H9 (cell line): ENCODE data around the gene SLC15A5. TPM values are rescaled to one million over a fixed set of nuclear protein-coding genes. Genes with fewer than 3 reads are reported as not detected.

Experiments
- DNase-seq: peaks from one replicate; pipeline ENCODE4 v3.0.0-alpha.2; 2017
- H2AFZ ChIP-seq: one replicate; pipeline ENCODE4 v1.6.1; 2013; ENCODE audit warnings: mild to moderate bottlenecking, low read length, control low read depth, moderate library complexity
- H2AK5ac ChIP-seq: 2 replicates; pipeline ENCODE4 v1.6.1; 2013; ENCODE audit warnings: low read length, control low read depth, mixed read lengths; ENCODE audit not compliant: insufficient read length
- H2BK120ac ChIP-seq: one replicate; pipeline ENCODE4 v1.6.1; 2013; ENCODE audit warnings: low read depth, mild to moderate bottlenecking, low read length, control low read depth, inconsistent platforms; ENCODE audit not compliant: poor library complexity, severe bottlenecking
- H2BK12ac ChIP-seq: 2 replicates; pipeline ENCODE4 v1.6.1; 2013; ENCODE audit warnings: low read length, control low read depth, mixed read lengths, low read depth; ENCODE audit not compliant: insufficient read length
- H2BK15ac ChIP-seq: 2 replicates; pipeline ENCODE4 v1.6.1; 2013; ENCODE audit warnings: low read depth, low read length, control low read depth
- H2BK20ac ChIP-seq: one replicate; pipeline ENCODE4 v1.6.1; 2013; ENCODE audit warnings: low read depth, mild to moderate bottlenecking, low read length, control low read depth, inconsistent platforms; ENCODE audit not compliant: poor library complexity, severe bottlenecking
- H2BK5ac ChIP-seq: 2 replicates; pipeline ENCODE4 v1.6.1; 2013; ENCODE audit warnings: low read length, control low read depth, mixed read lengths; ENCODE audit not compliant: insufficient read length
- H3K14ac ChIP-seq: 2 replicates; pipeline ENCODE4 v1.6.1; 2013; ENCODE audit warnings: low read length, control low read depth; ENCODE audit not compliant: insufficient read depth
- H3K18ac ChIP-seq: 2 replicates; pipeline ENCODE4 v1.6.1; 2013; ENCODE audit warnings: low read depth, mild to moderate bottlenecking, mixed read lengths, low read length, control low read depth; ENCODE audit not compliant: insufficient read length
- H3K23ac ChIP-seq: 2 replicates; pipeline ENCODE4 v1.6.1; 2013; ENCODE audit warnings: low read length, control low read depth, mixed read lengths, low read depth; ENCODE audit not compliant: insufficient read length
- H3K23me2 ChIP-seq: 2 replicates; pipeline ENCODE4 v1.6.1; 2013; ENCODE audit warnings: low read depth, mild to moderate bottlenecking, mixed read lengths, low read length, control low read depth; ENCODE audit not compliant: insufficient read length, poor library complexity, severe bottlenecking
- H3K27ac ChIP-seq: 2 replicates; pipeline ENCODE4 v1.5.1; 2013; ENCODE audit warnings: low read length, control low read depth, mixed read lengths, low read depth; ENCODE audit not compliant: insufficient read length
- H3K27me3 ChIP-seq: 2 replicates; pipeline ENCODE4 v1.6.1; 2013; ENCODE audit warnings: low read length, control low read depth, inconsistent platforms; ENCODE audit not compliant: insufficient read depth
- H3K4ac ChIP-seq: 2 replicates; pipeline ENCODE4 v1.6.1; 2013; ENCODE audit warnings: low read depth, mild to moderate bottlenecking, control low read depth, inconsistent platforms, low read length, moderate library complexity
- H3K4me1 ChIP-seq: 2 replicates; pipeline ENCODE4 v1.6.1; 2013; ENCODE audit warnings: low read length, control low read depth, inconsistent platforms; ENCODE audit not compliant: insufficient read depth
- H3K4me2 ChIP-seq: 2 replicates; pipeline ENCODE4 v1.6.1; 2013; ENCODE audit warnings: low read length, control low read depth, mixed read lengths; ENCODE audit not compliant: insufficient read length, insufficient read depth
- H3K56ac ChIP-seq: 2 replicates; pipeline ENCODE4 v1.6.1; 2013; ENCODE audit warnings: low read depth, mild to moderate bottlenecking, mixed read lengths, low read length, control low read depth; ENCODE audit not compliant: insufficient read length
- H3K79me1 ChIP-seq: 2 replicates; pipeline ENCODE4 v1.6.1; 2013; ENCODE audit warnings: low read depth, mild to moderate bottlenecking, moderate library complexity, low read length, control low read depth, inconsistent platforms; ENCODE audit not compliant: insufficient read depth, poor library complexity, severe bottlenecking
- H3K79me2 ChIP-seq: 2 replicates; pipeline ENCODE4 v1.6.1; 2013; ENCODE audit warnings: low read length, control low read depth, inconsistent platforms; ENCODE audit not compliant: insufficient read depth
- H3K9ac ChIP-seq: 2 replicates; pipeline ENCODE4 v1.6.1; 2013; ENCODE audit warnings: low read length, control low read depth, mixed read lengths; ENCODE audit not compliant: insufficient read length; ENCODE audit errors: extremely low read depth
- H3K9me3 ChIP-seq: one replicate; pipeline ENCODE4 v1.6.1; 2013; ENCODE audit warnings: low read depth, low read length, inconsistent platforms; ENCODE audit not compliant: control insufficient read depth
- H3T11ph ChIP-seq: one replicate; pipeline ENCODE4 v1.6.1; 2013; ENCODE audit warnings: mild to moderate bottlenecking, low read length, control low read depth, inconsistent platforms
- H4K20me1 ChIP-seq: one replicate; pipeline ENCODE4 v1.6.1; 2013; ENCODE audit not compliant: control insufficient read depth, insufficient read length, insufficient read depth
- H4K5ac ChIP-seq: 2 replicates; pipeline ENCODE4 v1.6.1; 2013; ENCODE audit warnings: low read depth, mild to moderate bottlenecking, mixed read lengths, low read length, control low read depth; ENCODE audit not compliant: insufficient read length
- H4K8ac ChIP-seq: replicated peaks from 2 replicates; pipeline ENCODE4 v1.6.1; 2013; ENCODE audit warnings: low read length, control low read depth, mixed read lengths, low read depth; ENCODE audit not compliant: insufficient read length
- H4K91ac ChIP-seq: 2 replicates; pipeline ENCODE4 v1.6.1; 2013; ENCODE audit warnings: low read depth, mild to moderate bottlenecking, moderate library complexity, mixed read lengths, low read length, control low read depth; ENCODE audit not compliant: insufficient read length
- H3K27ac Mint-ChIP-seq, 3 experiments: 2 replicates in 2 of 3; 3 replicates in 1 of 3; pipeline ENCODE4 v1.8.0; 2020 to 2021; ENCODE audit warnings: mixed read lengths in 3 of 3, mild to moderate bottlenecking in 1 of 3, moderate library complexity in 1 of 3
- H3K27me3 Mint-ChIP-seq: 2 replicates; pipeline ENCODE4 v1.8.0; 2021; ENCODE audit warnings: low read depth, mild to moderate bottlenecking, moderate library complexity, mixed read lengths
- H3K36me3 Mint-ChIP-seq, 3 experiments: 2 replicates in 2 of 3; 3 replicates in 1 of 3; pipeline ENCODE4 v1.8.0; 2020 to 2021; ENCODE audit warnings: low read depth in 3 of 3, mixed read lengths in 3 of 3; ENCODE audit not compliant: insufficient read depth in 1 of 3
- H3K4me1 Mint-ChIP-seq, 2 experiments: 2 replicates each; pipeline ENCODE4 v1.8.0; 2020; ENCODE audit warnings: mixed read lengths in 2 of 2
- H3K4me3 Mint-ChIP-seq, 2 experiments: 2 replicates in 1 of 2; 3 replicates in 1 of 2; pipeline ENCODE4 v1.8.0; 2020 to 2021; ENCODE audit warnings: mild to moderate bottlenecking in 2 of 2, mixed read lengths in 2 of 2, moderate library complexity in 1 of 2
- H3K9me3 Mint-ChIP-seq, 2 experiments: 2 replicates in 1 of 2; 3 replicates in 1 of 2; pipeline ENCODE4 v1.8.0; 2020; ENCODE audit warnings: mild to moderate bottlenecking in 2 of 2, mixed read lengths in 2 of 2, moderate library complexity in 1 of 2
- WGBS: extraction: QIAGEN DNeasy Blood & Tissue Kit; methylation state at CpG from one replicate; pipeline ENCODE4 v1.1.7; 2013; ENCODE audit warnings: missing lambda C conversion rate, low lambda C conversion rate, mixed read lengths; ENCODE audit not compliant: insufficient read length; ENCODE audit errors: extremely low coverage; 5-methylcytosine and 5-hydroxymethylcytosine counted together
- total RNA-seq: library from RNA; stranded (reverse); gene quantifications from 2 replicates; pipeline ENCODE4 v1.2.1, GENCODE V29; 2021
- TF ChIP-seq, protein P1 (sequence below): fragments of 200-600 bp; sonication (generic); conservative IDR thresholded peaks from 3 replicates; pipeline ENCODE4 v1.8.0; 2021; ENCODE audit warnings: antibody characterized with exemption, mild to moderate bottlenecking

SLC15A5 gene
- total RNA-seq, 1 experiment from 2014 or later, result not detected

GRCh38 chr12:16183541-16183940 is 93.9 kb downstream of the SLC15A5 start:
- no peaks in the 10 kb centered on the region for H3K27me3 Mint-ChIP-seq
- H3K4me1 ChIP-seq, result peaks cover 4% of the 10 kb centered on the region; the same call in 1 of the 2 replicates

More at GRCh38 chr12:16183541-16183940, 93.9 kb downstream of the SLC15A5 start:
- no peak for DNase-seq
- Histone ChIP-seq H3K18ac (no peak overlapping the region), H2BK5ac (no peak overlapping the region), H2AK5ac (no peak overlapping the region), H2BK120ac (no peak overlapping the region), H3K4ac (no peak overlapping the region), H3K23ac (no peak overlapping the region), H2BK12ac (no peak overlapping the region), H4K91ac (no peak overlapping the region), H4K8ac (no peak overlapping the region), H2BK15ac (no peak overlapping the region), H4K20me1 (no peaks in the 10 kb centered on the region), H3K79me2 (no peaks in the 10 kb centered on the region), H4K5ac (no peak overlapping the region), H3K23me2 (no peaks in the 10 kb centered on the region), H3K9ac (no peak overlapping the region), H3K27ac (no peak overlapping the region), H3K79me1 (no peaks in the 10 kb centered on the region), H3K56ac (no peak overlapping the region), H2AFZ (no peak overlapping the region), H3T11ph (no peak overlapping the region), H3K4me2 (no peak overlapping the region), H2BK20ac (no peak overlapping the region), H3K14ac (no peak overlapping the region), H3K9me3 (no peaks in the 10 kb centered on the region), H3K27me3 (no peaks in the 10 kb centered on the region)
- no peak overlapping the region for H3K27ac Mint-ChIP-seq
- H3K4me3 Mint-ChIP-seq, result no peak overlapping the region
- TF ChIP-seq, protein P1, sequence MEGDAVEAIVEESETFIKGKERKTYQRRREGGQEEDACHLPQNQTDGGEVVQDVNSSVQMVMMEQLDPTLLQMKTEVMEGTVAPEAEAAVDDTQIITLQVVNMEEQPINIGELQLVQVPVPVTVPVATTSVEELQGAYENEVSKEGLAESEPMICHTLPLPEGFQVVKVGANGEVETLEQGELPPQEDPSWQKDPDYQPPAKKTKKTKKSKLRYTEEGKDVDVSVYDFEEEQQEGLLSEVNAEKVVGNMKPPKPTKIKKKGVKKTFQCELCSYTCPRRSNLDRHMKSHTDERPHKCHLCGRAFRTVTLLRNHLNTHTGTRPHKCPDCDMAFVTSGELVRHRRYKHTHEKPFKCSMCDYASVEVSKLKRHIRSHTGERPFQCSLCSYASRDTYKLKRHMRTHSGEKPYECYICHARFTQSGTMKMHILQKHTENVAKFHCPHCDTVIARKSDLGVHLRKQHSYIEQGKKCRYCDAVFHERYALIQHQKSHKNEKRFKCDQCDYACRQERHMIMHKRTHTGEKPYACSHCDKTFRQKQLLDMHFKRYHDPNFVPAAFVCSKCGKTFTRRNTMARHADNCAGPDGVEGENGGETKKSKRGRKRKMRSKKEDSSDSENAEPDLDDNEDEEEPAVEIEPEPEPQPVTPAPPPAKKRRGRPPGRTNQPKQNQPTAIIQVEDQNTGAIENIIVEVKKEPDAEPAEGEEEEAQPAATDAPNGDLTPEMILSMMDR, result no peak
- peaks cover 3% of the 10 kb centered on the region in 2 experiments; a peak in 2 of 5 replicates for H3K9me3 Mint-ChIP-seq
- peaks cover 0 to 5% (median 0%) of the 10 kb centered on the region in 3 experiments; a peak in 1 of 7 replicates for H3K36me3 Mint-ChIP-seq
- peaks cover 4 to 11% of the 10 kb centered on the region in 2 experiments for H3K4me1 Mint-ChIP-seq
- no CpG with 5 or more reads among the region's 7 CpGs for WGBS
